Measurements from ENCODE around the gene XXYLT1. TPM values are rescaled to one million over a fixed set of nuclear protein-coding genes. Genes with fewer than 3 reads are reported as not detected.

Gene XXYLT1
- total and polyA plus RNA-seq, 2 of the 4 experiments (the other 2 are of a cell fraction): 14.7 to 18.1 TPM

DNA sequence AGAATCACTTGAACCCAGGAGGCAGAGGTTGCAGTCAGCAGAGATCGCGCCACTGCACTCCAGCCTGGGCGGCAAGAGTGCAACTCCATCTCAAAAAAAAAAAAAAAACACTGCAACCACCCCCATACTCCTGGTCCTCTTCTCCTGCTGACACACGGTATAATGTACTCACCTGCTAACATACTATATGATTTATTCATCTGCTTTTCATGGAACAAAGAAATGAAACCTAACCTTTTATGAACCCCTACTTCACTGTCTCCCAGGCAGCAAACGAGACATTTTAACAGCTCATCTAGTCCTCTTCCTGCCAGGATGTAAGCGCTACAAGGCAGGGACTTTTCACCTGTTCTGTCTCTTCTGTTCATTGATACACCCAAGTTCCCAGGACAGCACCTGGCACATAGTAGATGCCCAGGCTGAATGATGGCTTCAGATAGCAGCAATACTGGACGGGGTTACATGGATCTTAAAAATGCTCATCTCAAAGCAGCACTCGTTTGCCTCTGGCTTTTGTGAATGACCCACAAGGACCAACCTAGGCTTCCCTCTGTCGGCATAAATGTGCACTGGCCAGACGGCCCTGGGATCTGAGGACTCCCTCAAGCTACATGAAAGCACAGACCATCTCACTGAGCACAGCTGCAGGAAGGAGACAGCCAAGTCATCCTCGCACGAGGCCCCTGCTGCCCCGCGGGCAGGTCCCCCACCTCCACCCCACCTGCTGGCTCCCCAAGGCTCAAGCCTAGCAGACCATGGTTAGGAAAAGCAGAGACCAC, 20.3 kb downstream of the XXYLT1 start:
- Histone ChIP-seq H2BK20ac (ENCODE audit: low read depth, low read length) (no peak overlapping the region), H4K20me1 (ENCODE audit: insufficient read depth, low read length) (peaks cover 10% of the 10 kb centered on the region), H3K4me2 (ENCODE audit: low read depth, low read length) (no peak overlapping the region), H2BK15ac (ENCODE audit: low read depth, low read length) (no peak overlapping the region), H3K27ac (ENCODE audit: insufficient read depth, low read length) (no peak overlapping the region), H4K8ac (ENCODE audit: low read depth in 2 of 2, low read length in 2 of 2) (no peak overlapping the region), H3K4me1 (ENCODE audit: control insufficient read depth, insufficient read depth, low read length) (peaks cover 7% of the 10 kb centered on the region; the same call in 1 of the 2 replicates), H3K36me3 (ENCODE audit: control insufficient read depth, insufficient read depth, low read length) (no peaks in the 10 kb centered on the region; the same call in 1 of the 2 replicates), H2AK9ac (replicated peaks; ENCODE audit: low read depth, low read length, poor library complexity) (no peak overlapping the region), H4K91ac (ENCODE audit: insufficient read depth, low read depth, low read length) (no peak overlapping the region), H3K4me3 (ENCODE audit: insufficient read depth, low read depth, low read length) (no peak overlapping the region), H3K56ac (ENCODE audit: extremely low read depth, insufficient read depth, low read length) (no peak overlapping the region), H2BK5ac (ENCODE audit: low read depth, low read length, poor library complexity, severe bottlenecking) (no peak overlapping the region), H3K23ac (ENCODE audit: low read depth, low read length) (peak overlapping the region; percentile 5; the same call in 1 of the 2 replicates), H3K27me3 (ENCODE audit: control insufficient read depth, insufficient read depth, low read length) (no peaks in the 10 kb centered on the region), H3K18ac (ENCODE audit: low read depth, low read length) (no peak overlapping the region), H3K9me3 (ENCODE audit: control insufficient read depth, insufficient read depth, low read length) (no peaks in the 10 kb centered on the region), H3K9me1 (ENCODE audit: insufficient read depth, low read length) (peaks cover 6% of the 10 kb centered on the region), H3K79me1 (ENCODE audit: low read depth in 1 of 2, low read length in 2 of 2) (peaks cover 14 to 64% of the 10 kb centered on the region in 2 experiments), H2BK120ac (ENCODE audit: low read depth, low read length) (no peak overlapping the region), H3K4ac (ENCODE audit: low read depth, low read length) (no peak overlapping the region), H4K5ac (ENCODE audit: low read depth, low read length) (no peak overlapping the region), H3K14ac (replicated peaks; ENCODE audit: low read depth, low read length) (no peak overlapping the region), H2AFZ (replicated peaks; ENCODE audit: low read length, poor library complexity) (no peak overlapping the region), H2AK5ac (ENCODE audit: low read depth, low read length) (0 out of 2 replicates have a peak overlapping the region, but pooled peaks have one; percentile 43), H3K9ac (ENCODE audit: low read depth, low read length) (no peak overlapping the region)
- dilution Hi-C loops (cut with HindIII; ENCODE audit: low sequenced_read_pairs, unreplicated experiment) (no loop called here), intact Hi-C loops (cut with micrococcal nuclease) (loop anchor here (10.0 kb wide), 1 partner anchor 96 kb away; no protein-coding TSS in a partner anchor), in situ Hi-C loops (cut with MboI; ENCODE audit: low sequenced_read_pairs) (loop anchor here (10.0 kb wide), 1 partner anchor 136 kb away; no protein-coding TSS in a partner anchor)
- no peak for TF ChIP-seq CEBPB (IDR thresholded peaks at IDR 0.05; ENCODE audit: low read depth, low read length)
- no peak for TF ChIP-seq ELK1 (IDR thresholded peaks at IDR 0.05; ENCODE audit: borderline replicate concordance, low read depth, low read length)
- TF ChIP-seq MAZ (IDR thresholded peaks at IDR 0.05; ENCODE audit: borderline replicate concordance, low read depth, low read length): no peak
- TF ChIP-seq BHLHE40 (IDR thresholded peaks at IDR 0.05; ENCODE audit: low read depth, low read length): no peak
- TF ChIP-seq RAD21 (IDR thresholded peaks at IDR 0.05; ENCODE audit: low read length): peak; percentile 30; the same call in 1 of the 2 replicates
- TF ChIP-seq, protein P1, sequence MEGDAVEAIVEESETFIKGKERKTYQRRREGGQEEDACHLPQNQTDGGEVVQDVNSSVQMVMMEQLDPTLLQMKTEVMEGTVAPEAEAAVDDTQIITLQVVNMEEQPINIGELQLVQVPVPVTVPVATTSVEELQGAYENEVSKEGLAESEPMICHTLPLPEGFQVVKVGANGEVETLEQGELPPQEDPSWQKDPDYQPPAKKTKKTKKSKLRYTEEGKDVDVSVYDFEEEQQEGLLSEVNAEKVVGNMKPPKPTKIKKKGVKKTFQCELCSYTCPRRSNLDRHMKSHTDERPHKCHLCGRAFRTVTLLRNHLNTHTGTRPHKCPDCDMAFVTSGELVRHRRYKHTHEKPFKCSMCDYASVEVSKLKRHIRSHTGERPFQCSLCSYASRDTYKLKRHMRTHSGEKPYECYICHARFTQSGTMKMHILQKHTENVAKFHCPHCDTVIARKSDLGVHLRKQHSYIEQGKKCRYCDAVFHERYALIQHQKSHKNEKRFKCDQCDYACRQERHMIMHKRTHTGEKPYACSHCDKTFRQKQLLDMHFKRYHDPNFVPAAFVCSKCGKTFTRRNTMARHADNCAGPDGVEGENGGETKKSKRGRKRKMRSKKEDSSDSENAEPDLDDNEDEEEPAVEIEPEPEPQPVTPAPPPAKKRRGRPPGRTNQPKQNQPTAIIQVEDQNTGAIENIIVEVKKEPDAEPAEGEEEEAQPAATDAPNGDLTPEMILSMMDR (conservative IDR thresholded peaks at IDR 0.05; ENCODE audit: low read depth, low read length): peak; percentile 20; the same call in 1 of the 2 replicates
- 78% methylated on average over 7 of the region's 14 CpGs; no CpG with 5 or more reads in 1 of the 2 experiments for WGBS, 2 experiments (ENCODE audit: extremely low coverage in 2 of 2, insufficient read length in 1 of 2)
- ATAC-seq (ENCODE audit: low read depth): no peak
- CTCF ChIA-PET: interaction anchor here (1.5 kb wide), 1 partner anchor 12 kb away, joined by 4 read pairs; no protein-coding TSS in a partner anchor
- POLR2A ChIA-PET (ENCODE audit: unreplicated experiment): no interaction called here
- BruUV-seq (replicated peaks): no TSS peak
- DNase-seq: no peak

All from IMR-90 (cell line).